ENCODE data around the gene CPT1C.

- no peak for TF ChIP-seq ZNF274 (IDR thresholded peaks at IDR 0.05; ENCODE audit: low read depth, low read length)
- TF ChIP-seq YY1 (IDR thresholded peaks at IDR 0.05; ENCODE audit: insufficient read depth, insufficient read length), result no peak
These were observed 34.3 kb upstream of the CPT1C start for GRCh38 chr19:49656456-49657109.
